H1 (cell line): ENCODE measurements around the gene DTX4. TPM values are rescaled to one million over a fixed set of nuclear protein-coding genes. Genes with fewer than 3 reads are reported as not detected.

Experiments
- POU5F1 ChIP-seq: IDR thresholded peaks from 2 replicates; pipeline ENCODE4 v1.6.1; 2011; ENCODE audit warnings: low read depth, mild to moderate bottlenecking, low read length, moderate library complexity
- SIX5 ChIP-seq: IDR thresholded peaks from 2 replicates; pipeline ENCODE4 v1.6.1; 2011; ENCODE audit warnings: mild to moderate bottlenecking, low read depth, low read length
- polyA plus RNA-seq, 7 experiments: library from polyadenylated mRNA; depleted of rRNA in 3 of 7; stranded (reverse) in 5 of 7; unstranded in 2 of 7; fragments of >200 nt in 5 of 7; fragments of 200-250 nt in 2 of 7; gene quantifications; 1 replicate in 5 of 7; 2 replicates in 1 of 7; 4 replicates in 1 of 7; pipeline versions ENCODE4 v1.2.1 to v1.2.3, GENCODE V29; 2011 to 2013; ENCODE audit warnings: missing spikeins in 2 of 7, mixed read lengths in 2 of 7
- total RNA-seq: library from RNA; stranded (reverse); fragmentation: NEBNext Ultra II Directional; extraction: Animal tissue kit (Norgen Biotek cat#: 25700); gene quantifications from 2 replicates; pipeline ENCODE4 v1.2.1, GENCODE V29; 2021

DTX4 gene
- total and polyA plus RNA-seq, 2 of the 8 experiments (the other 6 are each of a cell fraction or from before 2014, with no cell fraction given), result 5.1 to 18.8 TPM

DNA sequence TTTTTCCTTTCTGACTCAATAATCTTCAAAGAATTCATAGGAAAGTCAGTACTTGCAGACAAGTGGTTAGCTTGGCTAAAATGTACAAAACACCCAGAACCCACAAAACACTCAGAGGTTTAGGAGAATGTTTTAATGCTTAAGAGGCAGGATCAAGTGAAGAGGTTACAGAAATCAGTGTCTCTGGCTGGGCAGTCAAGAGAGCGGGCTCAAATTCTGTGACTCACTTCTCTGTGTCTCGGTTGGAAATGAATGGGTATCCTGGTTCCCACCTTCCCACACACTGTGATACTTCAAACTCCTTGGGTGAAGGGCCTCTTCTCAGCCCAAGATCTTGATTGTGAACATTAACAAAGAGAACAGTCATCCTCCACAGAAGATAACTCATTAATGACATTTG, 37.0 kb downstream of the DTX4 start (continued):
- TF ChIP-seq SIX5 (no peak), POU5F1 (no peak)
